Dendritic cell treated with granulocyte-macrophage colony-stimulating factor and Interleukin-4, amounts not matched to agents 40 ng/mL and 50 ng/mL, for 4 days (primary cell): ENCODE results near the gene FGD3.
"Not testable (repeated sequence)": the region's sequence is repeated elsewhere in the genome, so short reads cannot be mapped to it uniquely, and the experiment has no call there.

Experiments used
- H3K27ac Mint-ChIP-seq: one replicate; pipeline ENCODE4 v1.8.0; 2022; ENCODE audit warnings: mild to moderate bottlenecking, mixed read lengths
- H3K27me3 Mint-ChIP-seq: one replicate; pipeline ENCODE4 v1.8.0; 2022; ENCODE audit warnings: mild to moderate bottlenecking, mixed read lengths
- H3K36me3 Mint-ChIP-seq: one replicate; pipeline ENCODE4 v1.8.0; 2022; ENCODE audit warnings: low read depth, mixed read lengths
- H3K4me1 Mint-ChIP-seq: one replicate; pipeline ENCODE4 v1.8.0; 2022; ENCODE audit warnings: low read depth, mixed read lengths
- H3K4me3 Mint-ChIP-seq: one replicate; pipeline ENCODE4 v1.8.0; 2022; ENCODE audit warnings: mild to moderate bottlenecking, moderate library complexity, mixed read lengths
- H3K9me3 Mint-ChIP-seq: one replicate; pipeline ENCODE4 v1.8.0; 2022; ENCODE audit warnings: mixed read lengths
- intact Hi-C: fragments of 100-400 bp; cut with micrococcal nuclease; formaldehyde crosslinking; loops from one replicate; pipeline ENCODE4 v1.15.0; 2022

The FGD3 gene

GRCh38 chr9:92998871-92999270 lies 51.5 kb downstream of the FGD3 start:
- H3K27me3 Mint-ChIP-seq, H3K4me3 Mint-ChIP-seq, H3K9me3 Mint-ChIP-seq, intact Hi-C loops, H3K27ac Mint-ChIP-seq: not testable (repeated sequence)
- peaks cover 79% of the 10 kb centered on the region for H3K36me3 Mint-ChIP-seq
- peaks cover 44% of the 10 kb centered on the region for H3K4me1 Mint-ChIP-seq

GRCh38 chr9:93001031-93001430 lies 53.7 kb downstream of the FGD3 start:
- H3K27me3 Mint-ChIP-seq, result no peaks in the 10 kb centered on the region
- H3K27ac Mint-ChIP-seq, result no peak overlapping the region
- intact Hi-C loops, result no loop called here
- H3K4me1 Mint-ChIP-seq, result peaks cover 33% of the 10 kb centered on the region
- H3K36me3 Mint-ChIP-seq, result peaks cover 93% of the 10 kb centered on the region
- no peaks in the 10 kb centered on the region for H3K9me3 Mint-ChIP-seq
- no peak overlapping the region for H3K4me3 Mint-ChIP-seq

GRCh38 chr9:93002700-93003099 lies 55.4 kb downstream of the FGD3 start:
- H3K27ac Mint-ChIP-seq, result no peak overlapping the region
- no peaks in the 10 kb centered on the region for H3K9me3 Mint-ChIP-seq
- H3K4me1 Mint-ChIP-seq, result peaks cover 19% of the 10 kb centered on the region
- no peaks in the 10 kb centered on the region for H3K27me3 Mint-ChIP-seq
- no peak overlapping the region for H3K4me3 Mint-ChIP-seq
- intact Hi-C loops, result no loop called here
- H3K36me3 Mint-ChIP-seq, result peaks cover 96% of the 10 kb centered on the region

- peaks cover 19% of the 10 kb centered on the region for H3K4me1 Mint-ChIP-seq
- intact Hi-C loops, result no loop called here
- H3K27me3 Mint-ChIP-seq, result no peaks in the 10 kb centered on the region
- no peaks in the 10 kb centered on the region for H3K9me3 Mint-ChIP-seq
- H3K27ac Mint-ChIP-seq, result no peak overlapping the region
- H3K4me3 Mint-ChIP-seq, result no peak overlapping the region
- H3K36me3 Mint-ChIP-seq, result peaks cover 96% of the 10 kb centered on the region
These were observed 56.5 kb downstream of the FGD3 start for GRCh38 chr9:93003552-93004407.

GRCh38 chr9:93004561-93004960 lies 57.2 kb downstream of the FGD3 start:
- no peak overlapping the region for H3K27ac Mint-ChIP-seq
- H3K4me3 Mint-ChIP-seq, result no peak overlapping the region
- H3K4me1 Mint-ChIP-seq, result peaks cover 13% of the 10 kb centered on the region
- peaks cover 96% of the 10 kb centered on the region for H3K36me3 Mint-ChIP-seq
- H3K9me3 Mint-ChIP-seq, result no peaks in the 10 kb centered on the region
- H3K27me3 Mint-ChIP-seq, result no peaks in the 10 kb centered on the region
- intact Hi-C loops, result no loop called here

- H3K9me3 Mint-ChIP-seq, result no peaks in the 10 kb centered on the region
These were observed 58.6 kb downstream of the FGD3 start for GRCh38 chr9:93005876-93006275.

GRCh38 chr9:93007529-93008058 lies 60.3 kb downstream of the FGD3 start:
- Mint-ChIP-seq H3K27ac (no peak overlapping the region), H3K27me3 (no peaks in the 10 kb centered on the region), H3K4me3 (no peak overlapping the region), H3K9me3 (no peaks in the 10 kb centered on the region), H3K4me1 (peaks cover 7% of the 10 kb centered on the region), H3K36me3 (peaks cover 100% of the 10 kb centered on the region)
- intact Hi-C loops, result no loop called here

More at GRCh38 chr9:93005876-93006275, 58.6 kb downstream of the FGD3 start:
- no peak overlapping the region for H3K27ac Mint-ChIP-seq
- H3K4me1 Mint-ChIP-seq, result peaks cover 10% of the 10 kb centered on the region
- intact Hi-C loops, result no loop called here
- no peak overlapping the region for H3K4me3 Mint-ChIP-seq
- H3K36me3 Mint-ChIP-seq, result peaks cover 100% of the 10 kb centered on the region
- no peaks in the 10 kb centered on the region for H3K27me3 Mint-ChIP-seq

- Mint-ChIP-seq H3K4me1 (peaks cover 7% of the 10 kb centered on the region), H3K27me3 (no peaks in the 10 kb centered on the region), H3K9me3 (no peaks in the 10 kb centered on the region), H3K27ac (no peak overlapping the region), H3K4me3 (no peak overlapping the region), H3K36me3 (peaks cover 100% of the 10 kb centered on the region)
- intact Hi-C loops, result no loop called here
These were observed 61.1 kb downstream of the FGD3 start for GRCh38 chr9:93008457-93008856.

- peaks cover 100% of the 10 kb centered on the region for H3K36me3 Mint-ChIP-seq
- H3K27ac Mint-ChIP-seq, result no peak overlapping the region
- H3K4me1 Mint-ChIP-seq, result no peaks in the 10 kb centered on the region
- no peaks in the 10 kb centered on the region for H3K27me3 Mint-ChIP-seq
- no peaks in the 10 kb centered on the region for H3K9me3 Mint-ChIP-seq
- intact Hi-C loops, result no loop called here
- H3K4me3 Mint-ChIP-seq, result no peak overlapping the region
These were observed 62.2 kb downstream of the FGD3 start for GRCh38 chr9:93009337-93010015.

GRCh38 chr9:93010056-93010455 lies 62.7 kb downstream of the FGD3 start:
- Mint-ChIP-seq H3K9me3 (no peaks in the 10 kb centered on the region), H3K36me3 (peaks cover 100% of the 10 kb centered on the region), H3K27ac (no peak overlapping the region), H3K27me3 (no peaks in the 10 kb centered on the region), H3K4me1 (no peaks in the 10 kb centered on the region), H3K4me3 (no peak overlapping the region)
- intact Hi-C loops, result no loop called here

- H3K4me1 Mint-ChIP-seq, result no peaks in the 10 kb centered on the region
- intact Hi-C loops, result no loop called here
- H3K27ac Mint-ChIP-seq, result no peak overlapping the region
- H3K27me3 Mint-ChIP-seq, result no peaks in the 10 kb centered on the region
- H3K4me3 Mint-ChIP-seq, result no peak overlapping the region
- H3K36me3 Mint-ChIP-seq, result peaks cover 100% of the 10 kb centered on the region
- no peaks in the 10 kb centered on the region for H3K9me3 Mint-ChIP-seq
These were observed 63.4 kb downstream of the FGD3 start for GRCh38 chr9:93010704-93011103.

GRCh38 chr9:93011114-93011513 lies 63.8 kb downstream of the FGD3 start:
- intact Hi-C loops, result no loop called here
- Mint-ChIP-seq H3K36me3 (peaks cover 100% of the 10 kb centered on the region), H3K9me3 (no peaks in the 10 kb centered on the region), H3K4me1 (no peaks in the 10 kb centered on the region), H3K27me3 (no peaks in the 10 kb centered on the region), H3K27ac (no peak overlapping the region), H3K4me3 (no peak overlapping the region)

GRCh38 chr9:93012963-93013855 lies 65.9 kb downstream of the FGD3 start:
- Mint-ChIP-seq H3K4me3 (no peak overlapping the region), H3K27me3 (no peaks in the 10 kb centered on the region), H3K4me1 (no peaks in the 10 kb centered on the region), H3K9me3 (no peaks in the 10 kb centered on the region), H3K27ac (no peak overlapping the region), H3K36me3 (peaks cover 100% of the 10 kb centered on the region)
- intact Hi-C loops, result no loop called here
